ENCODE data around the gene AFF3. TPM values are rescaled to one million over a fixed set of nuclear protein-coding genes. Genes with fewer than 3 reads are reported as not detected.

Gene AFF3
- total RNA-seq, 1 experiment from 2014 or later: 0.22 TPM

GRCh38 chr2:99957332-99958133 lies 184.9 kb downstream of the AFF3 start:
- Histone ChIP-seq H3K27me3 (ENCODE audit: insufficient read depth, low read length) (no peaks in the 10 kb centered on the region), H3K14ac (ENCODE audit: insufficient read depth, low read length) (no peak overlapping the region), H2AFZ (ENCODE audit: low read length) (no peak overlapping the region), H2BK12ac (ENCODE audit: insufficient read length, low read depth, low read length) (no peak overlapping the region), H2BK15ac (ENCODE audit: low read depth, low read length) (no peak overlapping the region), H3K56ac (ENCODE audit: insufficient read length, low read depth, low read length) (no peak overlapping the region), H3K4me1 (ENCODE audit: insufficient read depth, low read length) (peaks cover 4% of the 10 kb centered on the region; the same call in 1 of the 2 replicates), H3K4me2 (ENCODE audit: insufficient read depth, insufficient read length, low read length) (no peak overlapping the region), H4K8ac (replicated peaks; ENCODE audit: insufficient read length, low read depth, low read length) (no peak overlapping the region), H3K79me1 (ENCODE audit: insufficient read depth, low read depth, low read length, poor library complexity, severe bottlenecking) (no peaks in the 10 kb centered on the region), H3K18ac (ENCODE audit: insufficient read length, low read depth, low read length) (no peak overlapping the region), H3K27ac (ENCODE audit: insufficient read length, low read depth, low read length) (no peak overlapping the region), H2BK20ac (ENCODE audit: low read depth, low read length, poor library complexity, severe bottlenecking) (no peak overlapping the region), H2BK5ac (ENCODE audit: insufficient read length, low read length) (no peak overlapping the region), H3K79me2 (ENCODE audit: insufficient read depth, low read length) (no peaks in the 10 kb centered on the region), H4K20me1 (ENCODE audit: control insufficient read depth, insufficient read depth, insufficient read length) (no peaks in the 10 kb centered on the region), H4K91ac (ENCODE audit: insufficient read length, low read depth, low read length) (no peak overlapping the region), H2BK120ac (ENCODE audit: low read depth, low read length, poor library complexity, severe bottlenecking) (no peak overlapping the region), H3K23me2 (ENCODE audit: insufficient read length, low read depth, low read length, poor library complexity, severe bottlenecking) (no peaks in the 10 kb centered on the region), H4K5ac (ENCODE audit: insufficient read length, low read depth, low read length) (no peak overlapping the region), H3K9ac (ENCODE audit: extremely low read depth, insufficient read length, low read length) (no peak overlapping the region), H3K4ac (ENCODE audit: low read depth, low read length) (no peak overlapping the region), H2AK5ac (ENCODE audit: insufficient read length, low read length) (no peak overlapping the region), H3T11ph (ENCODE audit: low read length) (no peak overlapping the region), H3K9me3 (ENCODE audit: control insufficient read depth, low read depth, low read length) (no peaks in the 10 kb centered on the region), H3K23ac (ENCODE audit: insufficient read length, low read depth, low read length) (no peak overlapping the region)
- peaks cover 11 to 13% of the 10 kb centered on the region in 2 experiments for H3K4me1 Mint-ChIP-seq
- no peak overlapping the region for H3K27ac Mint-ChIP-seq
- TF ChIP-seq CTCF (conservative IDR thresholded peaks at IDR 0.05): no peak
- H3K36me3 Mint-ChIP-seq (ENCODE audit: insufficient read depth in 1 of 3, low read depth in 3 of 3): no peaks in the 10 kb centered on the region
- no CpG with 5 or more reads among the region's 8 CpGs for WGBS (ENCODE audit: extremely low coverage, insufficient read length, low lambda C conversion rate)
- no peak for DNase-seq
- no peaks in the 10 kb centered on the region for H3K9me3 Mint-ChIP-seq
- no peak overlapping the region for H3K4me3 Mint-ChIP-seq
- H3K27me3 Mint-ChIP-seq (ENCODE audit: low read depth): peaks cover 5% of the 10 kb centered on the region; the same call in 1 of the 2 replicates
